Breast epithelium (tissue), 3 donors: ENCODE measurements around the gene NKAP.

Experiments used
- POLR2A ChIP-seq: fragments of 450-650 bp; IDR thresholded peaks from one replicate; pipeline ENCODE4 v1.6.1; 2016; ENCODE audit warnings: antibody characterized with exemption, mild to moderate bottlenecking, moderate library complexity
- POLR2AphosphoS5 ChIP-seq, 3 donors: sonication (generic); formaldehyde crosslinking; IDR thresholded peaks; one replicate each; pipeline ENCODE4 v1.6.1; 2017; ENCODE audit warnings: antibody characterized with exemption in 3 of 3
- TF ChIP-seq, protein P1 (sequence below), 3 donors: fragments of 450-650 bp; IDR thresholded peaks; one replicate each; pipeline ENCODE4 v1.5.1; 2016 to 2017; ENCODE audit warnings: antibody characterized with exemption in 3 of 3, mild to moderate bottlenecking in 3 of 3, moderate library complexity in 3 of 3

DNA sequence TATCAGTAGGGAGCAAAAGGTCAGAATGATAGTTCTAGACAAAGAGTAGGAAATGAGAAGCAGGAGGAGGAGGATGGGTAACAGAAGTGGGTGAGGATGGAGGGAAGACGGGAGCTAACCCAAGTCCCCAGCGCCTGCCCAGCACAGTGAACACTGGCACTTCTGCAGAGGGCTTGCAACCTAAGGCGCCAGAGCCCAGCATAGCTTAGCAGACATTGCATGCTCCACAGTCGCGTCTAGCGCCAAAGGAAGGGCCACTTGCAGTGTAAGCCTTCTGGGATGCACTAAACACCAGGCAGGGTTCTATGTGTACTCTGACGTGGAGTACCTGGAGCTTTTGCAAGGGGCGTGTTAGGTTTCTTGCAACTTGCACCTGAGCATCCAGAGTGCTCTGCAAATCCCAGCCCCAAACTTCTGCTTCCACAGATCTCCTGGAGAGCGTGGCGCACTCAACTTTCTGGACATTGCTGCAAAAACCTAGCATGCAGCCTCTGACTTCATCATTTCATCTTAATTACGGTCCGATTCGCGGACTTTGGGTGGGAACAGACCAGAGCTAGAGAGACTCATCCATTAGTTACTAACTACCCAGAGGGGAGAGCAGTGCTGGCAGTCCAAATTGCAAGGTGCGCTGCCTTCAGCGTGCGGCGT lies 46.5 kb upstream of the NKAP start:
- TF ChIP-seq, protein P1, sequence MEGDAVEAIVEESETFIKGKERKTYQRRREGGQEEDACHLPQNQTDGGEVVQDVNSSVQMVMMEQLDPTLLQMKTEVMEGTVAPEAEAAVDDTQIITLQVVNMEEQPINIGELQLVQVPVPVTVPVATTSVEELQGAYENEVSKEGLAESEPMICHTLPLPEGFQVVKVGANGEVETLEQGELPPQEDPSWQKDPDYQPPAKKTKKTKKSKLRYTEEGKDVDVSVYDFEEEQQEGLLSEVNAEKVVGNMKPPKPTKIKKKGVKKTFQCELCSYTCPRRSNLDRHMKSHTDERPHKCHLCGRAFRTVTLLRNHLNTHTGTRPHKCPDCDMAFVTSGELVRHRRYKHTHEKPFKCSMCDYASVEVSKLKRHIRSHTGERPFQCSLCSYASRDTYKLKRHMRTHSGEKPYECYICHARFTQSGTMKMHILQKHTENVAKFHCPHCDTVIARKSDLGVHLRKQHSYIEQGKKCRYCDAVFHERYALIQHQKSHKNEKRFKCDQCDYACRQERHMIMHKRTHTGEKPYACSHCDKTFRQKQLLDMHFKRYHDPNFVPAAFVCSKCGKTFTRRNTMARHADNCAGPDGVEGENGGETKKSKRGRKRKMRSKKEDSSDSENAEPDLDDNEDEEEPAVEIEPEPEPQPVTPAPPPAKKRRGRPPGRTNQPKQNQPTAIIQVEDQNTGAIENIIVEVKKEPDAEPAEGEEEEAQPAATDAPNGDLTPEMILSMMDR (IDR thresholded peaks at IDR 0.05): no peak
- TF ChIP-seq POLR2A: no peak
- no peak for TF ChIP-seq POLR2AphosphoS5 (IDR thresholded peaks at IDR 0.05)
